Upper lobe of right lung (tissue), 1 donor: ENCODE measurements around the gene PLCL2. TPM values are rescaled to one million over a fixed set of nuclear protein-coding genes. Genes with fewer than 3 reads are reported as not detected.

ENCODE experiments used
- ATAC-seq: fragments of 200-7000 bp; cut with Tn5 transposase; one replicate; pipeline ENCODE4 v1.9.1; 2020; ENCODE audit warnings: mild to moderate bottlenecking, moderate library complexity
- DNase-seq: peaks from one replicate; pipeline ENCODE4 v3.0.0-alpha.2; 2020
- H3K27ac ChIP-seq: fragments of 200-600 bp; one replicate; pipeline ENCODE4 v1.8.0; 2022
- H3K27me3 ChIP-seq: fragments of 200-600 bp; one replicate; pipeline ENCODE4 v1.8.0; 2022; ENCODE audit warnings: mild to moderate bottlenecking
- H3K36me3 ChIP-seq: fragments of 200-600 bp; one replicate; pipeline ENCODE4 v1.8.0; 2022
- H3K4me1 ChIP-seq: fragments of 200-600 bp; one replicate; pipeline ENCODE4 v1.8.0; 2022
- H3K4me3 ChIP-seq: fragments of 200-600 bp; one replicate; pipeline ENCODE4 v1.8.0; 2022; ENCODE audit warnings: mild to moderate bottlenecking
- H3K9me3 ChIP-seq: fragments of 200-600 bp; one replicate; pipeline ENCODE4 v1.8.0; 2022
- intact Hi-C: fragments of 100-400 bp; cut with DNase I; formaldehyde crosslinking; loops from one replicate; pipeline ENCODE4 v1.11.0; 2022
- total RNA-seq: library from RNA; stranded (reverse); fragmentation: NEBNext Ultra II Directional; extraction: Animal tissue kit (Norgen Biotek cat#: 25700); gene quantifications from one replicate; pipeline ENCODE4 v1.2.1, GENCODE V29; 2021
- TF ChIP-seq, protein P1 (sequence below): fragments of 200-600 bp; IDR thresholded peaks from one replicate; pipeline ENCODE4 v1.8.0; 2022; ENCODE audit warnings: antibody characterized with exemption
- donor health status: DM: no; HTN: yes; CAD: no; lungs with severe emphysema.

PLCL2 gene
- total RNA-seq, 1 donor from 2014 or later, result 9.1 TPM

DNA sequence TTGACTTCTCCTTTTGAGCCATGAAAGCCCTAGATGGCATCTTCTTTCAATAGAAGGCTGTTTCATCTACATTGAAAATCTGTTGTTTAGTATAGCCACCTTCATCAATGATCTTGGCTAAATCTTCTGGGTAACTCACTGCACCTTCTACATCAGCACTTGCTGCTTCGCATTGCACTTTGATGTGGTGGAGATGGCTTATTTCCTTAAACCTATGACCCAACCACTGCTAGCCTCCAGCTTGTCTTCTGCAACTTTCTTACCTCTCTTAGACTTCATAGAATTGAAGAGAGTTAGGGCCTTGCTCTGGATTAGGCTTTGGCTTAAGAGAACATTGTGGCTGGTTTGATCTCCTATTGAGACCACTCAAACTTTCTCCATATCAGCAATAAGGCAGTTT, 189.8 kb downstream of the PLCL2 start:
- Histone ChIP-seq H3K27ac (no peak overlapping the region), H3K4me3 (no peak overlapping the region), H3K4me1 (no peaks in the 10 kb centered on the region), H3K9me3 (no peaks in the 10 kb centered on the region), H3K36me3 (no peaks in the 10 kb centered on the region), H3K27me3 (no peaks in the 10 kb centered on the region)
- DNase-seq, result no peak
- ATAC-seq, result no peak
- intact Hi-C loops, result no loop called here
- TF ChIP-seq, protein P1, sequence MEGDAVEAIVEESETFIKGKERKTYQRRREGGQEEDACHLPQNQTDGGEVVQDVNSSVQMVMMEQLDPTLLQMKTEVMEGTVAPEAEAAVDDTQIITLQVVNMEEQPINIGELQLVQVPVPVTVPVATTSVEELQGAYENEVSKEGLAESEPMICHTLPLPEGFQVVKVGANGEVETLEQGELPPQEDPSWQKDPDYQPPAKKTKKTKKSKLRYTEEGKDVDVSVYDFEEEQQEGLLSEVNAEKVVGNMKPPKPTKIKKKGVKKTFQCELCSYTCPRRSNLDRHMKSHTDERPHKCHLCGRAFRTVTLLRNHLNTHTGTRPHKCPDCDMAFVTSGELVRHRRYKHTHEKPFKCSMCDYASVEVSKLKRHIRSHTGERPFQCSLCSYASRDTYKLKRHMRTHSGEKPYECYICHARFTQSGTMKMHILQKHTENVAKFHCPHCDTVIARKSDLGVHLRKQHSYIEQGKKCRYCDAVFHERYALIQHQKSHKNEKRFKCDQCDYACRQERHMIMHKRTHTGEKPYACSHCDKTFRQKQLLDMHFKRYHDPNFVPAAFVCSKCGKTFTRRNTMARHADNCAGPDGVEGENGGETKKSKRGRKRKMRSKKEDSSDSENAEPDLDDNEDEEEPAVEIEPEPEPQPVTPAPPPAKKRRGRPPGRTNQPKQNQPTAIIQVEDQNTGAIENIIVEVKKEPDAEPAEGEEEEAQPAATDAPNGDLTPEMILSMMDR, result no peak

DNA sequence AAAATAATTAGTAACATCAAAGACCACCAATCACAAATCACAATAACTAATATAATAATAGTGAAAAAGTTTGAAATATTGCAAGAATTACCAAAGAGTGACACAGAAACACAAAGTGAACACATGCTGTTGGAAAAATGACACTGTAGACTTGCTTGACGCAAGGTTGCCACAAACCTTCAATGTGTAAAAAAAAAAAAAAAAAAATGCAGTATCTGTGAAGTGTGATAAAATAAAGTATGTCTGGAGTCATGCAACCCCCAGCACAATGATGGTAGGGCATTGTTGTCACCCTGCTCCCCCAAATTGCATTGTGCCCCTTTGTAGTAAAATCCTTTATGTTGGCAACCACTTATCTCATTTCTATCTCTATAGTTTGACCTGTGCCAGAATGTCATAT, 190.6 kb downstream of the PLCL2 start:
- no peak overlapping the region for H3K4me3 ChIP-seq
- no peaks in the 10 kb centered on the region for H3K9me3 ChIP-seq
- H3K36me3 ChIP-seq, result no peaks in the 10 kb centered on the region
- ATAC-seq, result no peak
- no peak overlapping the region for H3K27ac ChIP-seq
- H3K4me1 ChIP-seq, result no peaks in the 10 kb centered on the region
- intact Hi-C loops, result no loop called here
- no peaks in the 10 kb centered on the region for H3K27me3 ChIP-seq
- DNase-seq, result no peak
- TF ChIP-seq, protein P1, result no peak

DNA sequence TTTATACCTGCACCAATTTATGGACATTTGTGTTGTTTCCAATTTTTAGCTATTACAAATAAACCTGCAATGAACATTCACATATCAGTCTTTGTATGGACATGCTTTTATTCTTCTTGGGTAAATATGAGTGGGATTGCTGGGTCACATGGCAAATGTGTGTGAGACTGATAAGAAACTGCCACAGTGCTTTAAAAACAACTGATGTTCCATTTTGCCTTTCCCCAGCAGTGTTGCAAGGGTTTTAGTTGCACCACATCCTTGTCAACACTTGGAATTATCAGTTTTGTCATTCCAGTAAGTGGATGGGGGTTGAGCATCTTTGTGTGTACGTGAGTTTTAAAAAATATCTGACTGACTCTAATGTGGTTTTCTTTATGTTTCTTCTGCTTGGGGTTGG, 191.2 kb downstream of the PLCL2 start:
- Histone ChIP-seq H3K27ac (no peak overlapping the region), H3K27me3 (no peaks in the 10 kb centered on the region), H3K9me3 (no peaks in the 10 kb centered on the region), H3K36me3 (no peaks in the 10 kb centered on the region), H3K4me3 (no peak overlapping the region), H3K4me1 (no peaks in the 10 kb centered on the region)
- DNase-seq, result no peak
- TF ChIP-seq, protein P1, result no peak
- no peak for ATAC-seq
- intact Hi-C loops, result no loop called here

DNA sequence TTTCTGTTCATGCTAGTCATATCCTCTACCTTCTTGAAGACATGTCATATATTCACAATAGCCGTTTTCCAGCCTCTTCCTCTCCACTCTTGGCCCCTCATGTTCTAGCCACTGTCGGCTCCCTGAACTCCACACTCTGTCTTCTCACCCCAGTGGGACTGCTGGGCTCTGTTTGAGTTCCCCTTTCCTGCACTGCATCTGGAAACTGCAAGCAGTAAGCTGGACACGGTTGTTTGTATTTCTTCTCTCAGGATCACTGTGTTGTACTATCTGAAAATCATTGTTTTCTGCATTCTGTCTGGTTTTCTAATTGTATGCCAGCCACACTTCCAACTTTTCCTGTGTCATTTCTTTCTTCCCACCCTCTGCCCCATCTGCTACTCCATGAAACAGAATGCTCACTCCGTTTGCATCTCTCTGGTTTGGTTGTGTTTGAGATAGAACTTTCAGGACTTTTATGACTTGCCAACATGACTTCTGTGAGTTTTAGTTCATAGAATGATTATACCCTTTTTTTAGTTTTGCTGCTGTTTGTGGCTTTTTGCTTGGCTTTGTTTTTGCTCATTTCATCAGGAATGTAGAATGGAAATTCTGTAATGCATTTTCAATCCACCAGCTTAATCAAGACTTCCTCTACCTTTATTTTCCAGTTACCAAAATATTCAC, 192.3 kb downstream of the PLCL2 start:
- no peak overlapping the region for H3K27ac ChIP-seq
- H3K4me3 ChIP-seq, result no peak overlapping the region
- no peaks in the 10 kb centered on the region for H3K27me3 ChIP-seq
- H3K9me3 ChIP-seq, result no peaks in the 10 kb centered on the region
- DNase-seq, result no peak
- TF ChIP-seq, protein P1, result no peak
- H3K36me3 ChIP-seq, result no peaks in the 10 kb centered on the region
- no peak for ATAC-seq
- intact Hi-C loops, result no loop called here
- no peaks in the 10 kb centered on the region for H3K4me1 ChIP-seq

DNA sequence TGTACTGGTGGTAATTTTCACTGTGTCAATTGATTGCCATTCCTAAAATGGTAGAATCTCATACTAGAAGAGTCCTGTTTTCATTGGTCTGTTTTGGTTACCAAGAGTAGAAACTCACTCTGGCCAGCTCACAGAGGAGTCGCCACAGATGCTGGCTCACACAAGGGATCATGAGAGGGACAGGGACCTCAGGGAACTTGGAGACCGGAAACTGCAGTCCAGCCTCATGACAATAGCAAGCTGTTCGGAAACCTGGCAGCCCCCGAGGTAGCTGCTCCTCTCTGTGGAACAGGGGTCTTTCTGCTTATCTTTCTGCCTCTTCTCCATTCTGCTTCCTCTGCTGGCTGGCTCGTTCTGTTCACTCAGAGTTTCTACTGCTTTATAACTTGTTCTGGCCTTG, 192.9 kb downstream of the PLCL2 start:
- TF ChIP-seq, protein P1, result no peak
- no peak overlapping the region for H3K4me3 ChIP-seq
- no peaks in the 10 kb centered on the region for H3K9me3 ChIP-seq
- H3K27me3 ChIP-seq, result no peaks in the 10 kb centered on the region
- DNase-seq, result no peak
- intact Hi-C loops, result no loop called here
- no peaks in the 10 kb centered on the region for H3K36me3 ChIP-seq
- no peak for ATAC-seq
- no peaks in the 10 kb centered on the region for H3K4me1 ChIP-seq
- H3K27ac ChIP-seq, result no peak overlapping the region
